K562 (cell line): ENCODE results near the gene ABHD18. TPM values are rescaled to one million over a fixed set of nuclear protein-coding genes. Genes with fewer than 3 reads are reported as not detected.

Source experiments
- CBFB ChIP-seq: sonication (generic); formaldehyde crosslinking; IDR thresholded peaks from 2 replicates; pipeline ENCODE4 v1.4.0; 2020; ENCODE audit warnings: mild to moderate bottlenecking, missing genetic modification reagents
- ELK3 ChIP-seq: fragments of 450-650 bp; formaldehyde crosslinking; IDR thresholded peaks from 2 replicates; pipeline ENCODE4 v1.4.0; 2020; ENCODE audit warnings: mild to moderate bottlenecking
- HLTF ChIP-seq: fragments of 450-650 bp; IDR thresholded peaks from 2 replicates; pipeline ENCODE4 v1.6.1; 2016
- MLLT1 ChIP-seq, 2 experiments: fragments of 450-650 bp; IDR thresholded peaks; 2 replicates each; pipeline ENCODE4 v1.6.1; 2016
- NONO ChIP-seq, 2 experiments: fragments of 200-400 bp in 1 of 2; fragments of 450-650 bp in 1 of 2; formaldehyde crosslinking in 1 of 2; IDR thresholded peaks; 2 replicates each; pipeline ENCODE4 v1.6.1; 2017; ENCODE audit warnings: low read depth in 2 of 2, mild to moderate bottlenecking in 2 of 2, moderate library complexity in 2 of 2, low read length in 1 of 2
- TBP ChIP-seq: optimal IDR thresholded peaks from 2 replicates; pipeline ENCODE3; 2011; ENCODE audit warnings: low read depth, low read length, improper control_type of control experiment
- TOE1 ChIP-seq, 2 experiments: fragments of 450-650 bp in 1 of 2; sonication (generic) in 1 of 2; formaldehyde crosslinking in 1 of 2; IDR thresholded peaks; 2 replicates each; pipeline versions ENCODE4 v1.7.1 to v1.8.0; 2016 to 2022; ENCODE audit warnings: borderline replicate concordance in 2 of 2, mild to moderate bottlenecking in 2 of 2, antibody characterized with exemption in 1 of 2, inconsistent platforms in 1 of 2, low read depth in 1 of 2, missing genetic modification reagents in 1 of 2, moderate library complexity in 1 of 2
- ZBTB26 ChIP-seq: fragments of 450-650 bp; formaldehyde crosslinking; IDR thresholded peaks from 2 replicates; pipeline ENCODE4 v1.4.0; 2022; ENCODE audit warnings: missing genetic modification characterization
- ZNF277 ChIP-seq: fragments of 250-450 bp; sonication (Bioruptor Pico); IDR thresholded peaks from 2 replicates; pipeline ENCODE4 v1.8.0; 2022; ENCODE audit warnings: inconsistent platforms, mild to moderate bottlenecking, moderate library complexity, borderline replicate concordance
- polyA plus RNA-seq, 8 experiments: library from polyadenylated mRNA; depleted of rRNA in 4 of 8; stranded (reverse) in 5 of 8; unstranded in 3 of 8; fragments of >200 nt; fragmentation: Nextera tagmentation in 2 of 8; fragmentation: Illumina TruSeq in 1 of 8; extraction: Ambion mirVana in 2 of 8; extraction: Trizol in 1 of 8; gene quantifications; 2 replicates each; pipeline versions ENCODE4 v1.2.1 to v1.2.3, GENCODE V29; 2011 to 2014; ENCODE audit warnings: inconsistent platforms in 1 of 8, missing spikeins in 1 of 8
- total RNA-seq, 7 experiments: library from RNA; depleted of rRNA in 6 of 7; stranded (reverse); fragments of >200 nt in 6 of 7; fragmentation: Illumina TruSeq in 2 of 7; extraction: Trizol in 2 of 7; gene quantifications; 2 replicates each; pipeline versions ENCODE4 v1.2.1 to v1.2.3, GENCODE V29; 2011 to 2021; ENCODE audit warnings: low replicate concordance in 1 of 7
- TF ChIP-seq, protein P1 (sequence below), 3 experiments: fragments of 200-800 bp in 1 of 3; fragments of 250-450 bp in 1 of 3; fragments of 450-650 bp in 1 of 3; sonication (Bioruptor Pico) in 1 of 3; sonication (Bioruptor generic) in 1 of 3; formaldehyde crosslinking in 1 of 3; IDR thresholded peaks; 2 replicates each; pipeline versions ENCODE4 v1.6.1 to v1.8.0; 2016 to 2022; ENCODE audit warnings: mild to moderate bottlenecking in 2 of 3, missing genetic modification characterization in 2 of 3, missing compliant biosample characterization in 1 of 3, moderate library complexity in 1 of 3
- TF ChIP-seq, protein P2 (sequence below): sonication (generic); formaldehyde crosslinking; IDR thresholded peaks from 2 replicates; pipeline ENCODE4 v1.8.1; 2023; ENCODE audit warnings: mild to moderate bottlenecking, missing genetic modification reagents, moderate library complexity
- TF ChIP-seq, protein P3 (sequence below): fragments of 250-450 bp; sonication (Bioruptor Pico); IDR thresholded peaks from 2 replicates; pipeline ENCODE4 v1.4.0; 2020; ENCODE audit warnings: mild to moderate bottlenecking

The ABHD18 gene
- total and polyA plus RNA-seq, 9 of the 15 experiments (the other 6 are each of a cell fraction or from before 2014, with no cell fraction given), result 6.1 to 25.0 (median 16.0) TPM

- TF ChIP-seq, protein P1, sequence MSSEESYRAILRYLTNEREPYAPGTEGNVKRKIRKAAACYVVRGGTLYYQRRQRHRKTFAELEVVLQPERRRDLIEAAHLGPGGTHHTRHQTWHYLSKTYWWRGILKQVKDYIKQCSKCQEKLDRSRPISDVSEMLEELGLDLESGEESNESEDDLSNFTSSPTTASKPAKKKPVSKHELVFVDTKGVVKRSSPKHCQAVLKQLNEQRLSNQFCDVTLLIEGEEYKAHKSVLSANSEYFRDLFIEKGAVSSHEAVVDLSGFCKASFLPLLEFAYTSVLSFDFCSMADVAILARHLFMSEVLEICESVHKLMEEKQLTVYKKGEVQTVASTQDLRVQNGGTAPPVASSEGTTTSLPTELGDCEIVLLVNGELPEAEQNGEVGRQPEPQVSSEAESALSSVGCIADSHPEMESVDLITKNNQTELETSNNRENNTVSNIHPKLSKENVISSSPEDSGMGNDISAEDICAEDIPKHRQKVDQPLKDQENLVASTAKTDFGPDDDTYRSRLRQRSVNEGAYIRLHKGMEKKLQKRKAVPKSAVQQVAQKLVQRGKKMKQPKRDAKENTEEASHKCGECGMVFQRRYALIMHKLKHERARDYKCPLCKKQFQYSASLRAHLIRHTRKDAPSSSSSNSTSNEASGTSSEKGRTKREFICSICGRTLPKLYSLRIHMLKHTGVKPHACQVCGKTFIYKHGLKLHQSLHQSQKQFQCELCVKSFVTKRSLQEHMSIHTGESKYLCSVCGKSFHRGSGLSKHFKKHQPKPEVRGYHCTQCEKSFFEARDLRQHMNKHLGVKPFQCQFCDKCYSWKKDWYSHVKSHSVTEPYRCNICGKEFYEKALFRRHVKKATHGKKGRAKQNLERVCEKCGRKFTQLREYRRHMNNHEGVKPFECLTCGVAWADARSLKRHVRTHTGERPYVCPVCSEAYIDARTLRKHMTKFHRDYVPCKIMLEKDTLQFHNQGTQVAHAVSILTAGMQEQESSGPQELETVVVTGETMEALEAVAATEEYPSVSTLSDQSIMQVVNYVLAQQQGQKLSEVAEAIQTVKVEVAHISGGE (CRISPR knock-in tag; IDR thresholded peaks at IDR 0.05), result peak in 2 of 3 experiments; percentile 36 to 93; a peak in 3 of 6 replicates
- TF ChIP-seq TBP (peak; percentile 84), NONO (IDR thresholded peaks at IDR 0.05; ENCODE audit: low read depth in 2 of 2, low read length in 1 of 2) (0 out of 4 replicates have a peak, but pooled peaks of 1 of the 2 experiments have one; percentile 24), CBFB (CRISPR knock-in tag) (no peak), MLLT1 (IDR thresholded peaks at IDR 0.05) (0 out of 4 replicates have a peak, but pooled peaks of 1 of the 2 experiments have one; percentile 14), HLTF (no peak), ZBTB26 (no peak), TOE1 (IDR thresholded peaks at IDR 0.05; ENCODE audit: borderline replicate concordance) (peak; percentile 86; the same call in 1 of the 2 replicates), TOE1 (CRISPR knock-in tag; IDR thresholded peaks at IDR 0.05; ENCODE audit: borderline replicate concordance, low read depth) (no peak), ELK3 (CRISPR knock-in tag) (no peak), ZNF277 (CRISPR knock-in tag) (no peak)
- TF ChIP-seq, protein P2, sequence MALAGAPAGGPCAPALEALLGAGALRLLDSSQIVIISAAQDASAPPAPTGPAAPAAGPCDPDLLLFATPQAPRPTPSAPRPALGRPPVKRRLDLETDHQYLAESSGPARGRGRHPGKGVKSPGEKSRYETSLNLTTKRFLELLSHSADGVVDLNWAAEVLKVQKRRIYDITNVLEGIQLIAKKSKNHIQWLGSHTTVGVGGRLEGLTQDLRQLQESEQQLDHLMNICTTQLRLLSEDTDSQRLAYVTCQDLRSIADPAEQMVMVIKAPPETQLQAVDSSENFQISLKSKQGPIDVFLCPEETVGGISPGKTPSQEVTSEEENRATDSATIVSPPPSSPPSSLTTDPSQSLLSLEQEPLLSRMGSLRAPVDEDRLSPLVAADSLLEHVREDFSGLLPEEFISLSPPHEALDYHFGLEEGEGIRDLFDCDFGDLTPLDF, result peak; percentile 42; the same call in 1 of the 2 replicates
- TF ChIP-seq, protein P3, sequence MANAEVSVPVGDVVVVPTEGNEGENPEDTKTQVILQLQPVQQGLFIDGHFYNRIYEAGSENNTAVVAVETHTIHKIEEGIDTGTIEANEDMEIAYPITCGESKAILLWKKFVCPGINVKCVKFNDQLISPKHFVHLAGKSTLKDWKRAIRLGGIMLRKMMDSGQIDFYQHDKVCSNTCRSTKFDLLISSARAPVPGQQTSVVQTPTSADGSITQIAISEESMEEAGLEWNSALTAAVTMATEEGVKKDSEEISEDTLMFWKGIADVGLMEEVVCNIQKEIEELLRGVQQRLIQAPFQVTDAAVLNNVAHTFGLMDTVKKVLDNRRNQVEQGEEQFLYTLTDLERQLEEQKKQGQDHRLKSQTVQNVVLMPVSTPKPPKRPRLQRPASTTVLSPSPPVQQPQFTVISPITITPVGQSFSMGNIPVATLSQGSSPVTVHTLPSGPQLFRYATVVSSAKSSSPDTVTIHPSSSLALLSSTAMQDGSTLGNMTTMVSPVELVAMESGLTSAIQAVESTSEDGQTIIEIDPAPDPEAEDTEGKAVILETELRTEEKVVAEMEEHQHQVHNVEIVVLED, result peak; percentile 90
Measured at GRCh38 chr4:127965062-127965802, at the start of gene ABHD18, which contains the start of gene MFSD8 (continued).
